Osteoblast (primary cell): ENCODE results near the gene CCDC106. TPM values are rescaled to one million over a fixed set of nuclear protein-coding genes. Genes with fewer than 3 reads are reported as not detected.

Experiments used
- DNase-seq: peaks from one replicate; pipeline ENCODE4 v3.0.0; 2011; ENCODE audit warnings: low spot score, mixed read lengths; ENCODE audit not compliant: insufficient read length; ENCODE audit errors: missing footprints
- H2AFZ ChIP-seq: 2 replicates; pipeline ENCODE4 v1.6.0; 2011; ENCODE audit warnings: mild to moderate bottlenecking, low read length
- H3K27ac ChIP-seq: 2 replicates; pipeline ENCODE4 v1.5.1; 2011; ENCODE audit warnings: mild to moderate bottlenecking, low read depth, low read length, moderate library complexity
- H3K27me3 ChIP-seq: 2 replicates; pipeline ENCODE4 v1.6.0; 2012; ENCODE audit warnings: mild to moderate bottlenecking, control low read depth, inconsistent platforms, low read length, moderate library complexity; ENCODE audit not compliant: insufficient read depth
- H3K36me3 ChIP-seq: 2 replicates; pipeline ENCODE4 v1.5.1; 2011; ENCODE audit warnings: mild to moderate bottlenecking, low read length, control low read depth, moderate library complexity; ENCODE audit not compliant: insufficient read depth
- H3K4me1 ChIP-seq: 2 replicates; pipeline ENCODE4 v1.5.1; 2011; ENCODE audit warnings: mild to moderate bottlenecking, low read length, control low read depth, moderate library complexity; ENCODE audit not compliant: insufficient read depth
- H3K4me2 ChIP-seq: 2 replicates; pipeline ENCODE4 v1.6.0; 2011; ENCODE audit warnings: mild to moderate bottlenecking, low read length; ENCODE audit not compliant: insufficient read depth
- H3K4me3 ChIP-seq: fragments of 200-600 bp; sonication (generic); 3 replicates; pipeline ENCODE4 v1.5.1; 2012; ENCODE audit warnings: mild to moderate bottlenecking, low read length, inconsistent platforms; ENCODE audit not compliant: insufficient read depth
- H3K79me2 ChIP-seq: 2 replicates; pipeline ENCODE4 v1.6.0; 2012; ENCODE audit warnings: mild to moderate bottlenecking, low read length, control low read depth, inconsistent platforms; ENCODE audit not compliant: insufficient read depth
- H3K9me3 ChIP-seq: 2 replicates; pipeline ENCODE4 v1.5.1; 2011; ENCODE audit warnings: low read depth, low read length, control low read depth
- H4K20me1 ChIP-seq: 2 replicates; pipeline ENCODE4 v1.6.0; 2012; ENCODE audit warnings: mild to moderate bottlenecking, low read length, control low read depth; ENCODE audit not compliant: insufficient read depth
- CTCF ChIP-seq: IDR thresholded peaks from 2 replicates; pipeline ENCODE4 v1.5.1; 2011; ENCODE audit warnings: mild to moderate bottlenecking, low read depth, low read length, moderate library complexity; ENCODE audit errors: extremely low read depth
- total RNA-seq: library from RNA; depleted of rRNA; stranded (reverse); fragments of >200 nt; gene quantifications from 2 replicates; pipeline ENCODE4 v1.2.3, GENCODE V29; 2012

CCDC106 gene
- total RNA-seq, 1 donor: 10.5 TPM

GRCh38 chr19:55667511-55667910, 19.5 kb downstream of the CCDC106 start:
- no peaks in the 10 kb centered on the region for H3K9me3 ChIP-seq
- peaks cover 87% of the 10 kb centered on the region for H3K79me2 ChIP-seq
- peaks cover 65% of the 10 kb centered on the region for H3K36me3 ChIP-seq
- H3K4me2 ChIP-seq: no peak overlapping the region
- no peak overlapping the region for H3K27ac ChIP-seq
- H2AFZ ChIP-seq: no peak overlapping the region
- H4K20me1 ChIP-seq: peaks cover 86% of the 10 kb centered on the region
- H3K4me1 ChIP-seq: peaks cover 9% of the 10 kb centered on the region
- H3K4me3 ChIP-seq: no peak overlapping the region
- no peak for DNase-seq
- H3K27me3 ChIP-seq: no peaks in the 10 kb centered on the region
- no peak for TF ChIP-seq CTCF

GRCh38 chr19:55667958-55668357, 19.9 kb downstream of the CCDC106 start:
- Histone ChIP-seq H3K79me2 (peaks cover 85% of the 10 kb centered on the region), H3K4me1 (peaks cover 10% of the 10 kb centered on the region), H3K4me2 (no peak overlapping the region), H3K27me3 (no peaks in the 10 kb centered on the region), H2AFZ (no peak overlapping the region), H3K36me3 (peaks cover 61% of the 10 kb centered on the region), H4K20me1 (peaks cover 83% of the 10 kb centered on the region), H3K9me3 (no peaks in the 10 kb centered on the region), H3K27ac (no peak overlapping the region), H3K4me3 (no peak overlapping the region)
- DNase-seq: no peak
- TF ChIP-seq CTCF: no peak

- peaks cover 83% of the 10 kb centered on the region for H4K20me1 ChIP-seq
- no peaks in the 10 kb centered on the region for H3K9me3 ChIP-seq
- no peak overlapping the region for H2AFZ ChIP-seq
- TF ChIP-seq CTCF: no peak
- no peak overlapping the region for H3K4me3 ChIP-seq
- no peak overlapping the region for H3K27ac ChIP-seq
- H3K4me2 ChIP-seq: no peak overlapping the region
- H3K27me3 ChIP-seq: no peaks in the 10 kb centered on the region
- H3K36me3 ChIP-seq: peaks cover 54% of the 10 kb centered on the region
- peaks cover 10% of the 10 kb centered on the region for H3K4me1 ChIP-seq
- DNase-seq: no peak
- peaks cover 85% of the 10 kb centered on the region for H3K79me2 ChIP-seq
Measured at GRCh38 chr19:55668603-55669348, 20.8 kb downstream of the CCDC106 start.

- Histone ChIP-seq H3K36me3 (peaks cover 46% of the 10 kb centered on the region), H3K79me2 (peaks cover 83% of the 10 kb centered on the region), H3K27ac (no peak overlapping the region), H2AFZ (no peak overlapping the region), H3K4me2 (no peak overlapping the region), H3K27me3 (no peaks in the 10 kb centered on the region), H4K20me1 (peaks cover 75% of the 10 kb centered on the region), H3K4me3 (no peak overlapping the region), H3K9me3 (no peaks in the 10 kb centered on the region), H3K4me1 (peaks cover 14% of the 10 kb centered on the region)
- DNase-seq: no peak
- no peak for TF ChIP-seq CTCF
Measured at GRCh38 chr19:55669418-55670279, 21.6 kb downstream of the CCDC106 start.
